ENCODE measurements around the gene TSPO.

DNA sequence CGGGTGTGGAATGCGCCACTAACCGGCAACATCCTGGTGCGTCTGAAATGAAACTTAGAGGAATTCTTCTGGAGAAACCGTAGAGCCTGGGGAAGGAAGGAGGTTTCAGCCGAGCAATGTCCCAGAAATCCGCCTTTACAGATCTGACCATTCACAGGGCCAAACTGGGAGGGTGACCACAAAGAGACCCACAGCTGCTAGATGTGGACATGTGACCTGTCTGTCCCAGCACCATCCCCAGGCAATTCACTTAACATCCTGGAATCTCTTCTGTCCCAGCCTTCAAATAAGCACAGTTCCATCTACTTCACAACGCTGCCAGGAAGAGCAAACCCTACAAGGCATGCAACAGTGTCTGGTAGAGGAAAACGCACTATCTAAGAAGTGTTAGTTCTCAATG, 18.0 kb upstream of the TSPO start:
- TF ChIP-seq SUZ12 (IDR thresholded peaks at IDR 0.05; ENCODE audit: extremely low read depth, insufficient read depth, insufficient read length) (no peak), ZNF274 (IDR thresholded peaks at IDR 0.05; ENCODE audit: low read depth, low read length) (no peak)

Data from NT2/D1 (cell line).